HCT116 (cell line): ENCODE results near the gene DPYSL5.

Experiments used
- EGR1 ChIP-seq: IDR thresholded peaks from 2 replicates; pipeline ENCODE4 v1.6.1; 2012; ENCODE audit warnings: low read depth
- POLR2A ChIP-seq: IDR thresholded peaks from 2 replicates; pipeline ENCODE4 v1.7.0; 2011; ENCODE audit warnings: borderline replicate concordance; ENCODE audit not compliant: insufficient read depth, insufficient read length; ENCODE audit errors: extremely low read depth
- ZNF274 ChIP-seq: fragments of 200-500 bp; sonication (Bioruptor generic); IDR thresholded peaks from 2 replicates; pipeline ENCODE4 v1.6.1; 2014; ENCODE audit warnings: mild to moderate bottlenecking, low read depth, low read length, inconsistent platforms
- TF ChIP-seq, protein P1 (sequence below), 3 experiments: fragments of 200-600 bp in 1 of 3; sonication (generic) in 1 of 3; IDR thresholded peaks in 2 of 3; conservative IDR thresholded peaks in 1 of 3; 2 replicates each; pipeline ENCODE4 v1.5.1; 2012 to 2017; ENCODE audit warnings: low read depth in 2 of 3, low read length in 2 of 3, antibody characterized with exemption in 1 of 3, borderline replicate concordance in 1 of 3, control low read depth in 1 of 3, mild to moderate bottlenecking in 1 of 3, mixed read lengths in 1 of 3, mixed run types in 1 of 3, moderate library complexity in 1 of 3; ENCODE audit not compliant: insufficient read depth in 1 of 3

DNA sequence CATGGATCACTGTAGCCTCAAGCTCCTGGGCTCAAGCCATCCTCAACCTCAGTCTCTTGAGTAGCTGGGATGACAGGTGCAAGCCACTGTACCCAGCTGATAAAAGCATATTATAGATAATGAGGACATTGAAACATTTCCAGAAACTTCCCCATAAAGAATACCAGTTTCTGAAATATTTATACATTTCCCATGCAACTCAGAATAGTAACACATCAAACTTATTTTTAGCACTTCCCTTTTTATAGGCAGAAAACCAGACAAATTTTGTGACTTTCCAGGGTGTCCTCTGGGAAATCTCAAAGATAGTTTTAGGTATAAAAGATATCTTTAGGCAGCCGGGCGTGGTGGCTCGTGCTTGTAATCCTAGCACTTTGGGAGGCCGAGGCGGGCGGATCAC is 25.1 kb upstream of the DPYSL5 start:
- TF ChIP-seq POLR2A (no peak), ZNF274 (no peak), EGR1 (no peak)
- TF ChIP-seq, protein P1, sequence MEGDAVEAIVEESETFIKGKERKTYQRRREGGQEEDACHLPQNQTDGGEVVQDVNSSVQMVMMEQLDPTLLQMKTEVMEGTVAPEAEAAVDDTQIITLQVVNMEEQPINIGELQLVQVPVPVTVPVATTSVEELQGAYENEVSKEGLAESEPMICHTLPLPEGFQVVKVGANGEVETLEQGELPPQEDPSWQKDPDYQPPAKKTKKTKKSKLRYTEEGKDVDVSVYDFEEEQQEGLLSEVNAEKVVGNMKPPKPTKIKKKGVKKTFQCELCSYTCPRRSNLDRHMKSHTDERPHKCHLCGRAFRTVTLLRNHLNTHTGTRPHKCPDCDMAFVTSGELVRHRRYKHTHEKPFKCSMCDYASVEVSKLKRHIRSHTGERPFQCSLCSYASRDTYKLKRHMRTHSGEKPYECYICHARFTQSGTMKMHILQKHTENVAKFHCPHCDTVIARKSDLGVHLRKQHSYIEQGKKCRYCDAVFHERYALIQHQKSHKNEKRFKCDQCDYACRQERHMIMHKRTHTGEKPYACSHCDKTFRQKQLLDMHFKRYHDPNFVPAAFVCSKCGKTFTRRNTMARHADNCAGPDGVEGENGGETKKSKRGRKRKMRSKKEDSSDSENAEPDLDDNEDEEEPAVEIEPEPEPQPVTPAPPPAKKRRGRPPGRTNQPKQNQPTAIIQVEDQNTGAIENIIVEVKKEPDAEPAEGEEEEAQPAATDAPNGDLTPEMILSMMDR (IDR thresholded peaks at IDR 0.05 in 2 of 3, conservative IDR thresholded peaks at IDR 0.05 in 1 of 3; ENCODE audit: borderline replicate concordance in 1 of 3, insufficient read depth in 1 of 3, low read depth in 2 of 3, low read length in 2 of 3), result no peak
